SU-DHL-6 (cell line): Measurements from ENCODE around the gene PARVB.

Experiments
- EZH2phosphoT487 ChIP-seq: fragments of 200-600 bp; sonication (generic), shearing (Covaris generic); conservative IDR thresholded peaks from 2 replicates; pipeline ENCODE4 v1.6.1; 2018; ENCODE audit warnings: mild to moderate bottlenecking, antibody characterized with exemption, low read length, moderate library complexity, mixed read lengths
- TF ChIP-seq, protein P1 (sequence below): fragments of 200-600 bp; sonication (generic); IDR thresholded peaks from one replicate; pipeline ENCODE4 v1.5.1; 2017; ENCODE audit warnings: antibody characterized with exemption, mild to moderate bottlenecking, low read length, moderate library complexity; ENCODE audit not compliant: insufficient read depth, poor library complexity, severe bottlenecking

DNA sequence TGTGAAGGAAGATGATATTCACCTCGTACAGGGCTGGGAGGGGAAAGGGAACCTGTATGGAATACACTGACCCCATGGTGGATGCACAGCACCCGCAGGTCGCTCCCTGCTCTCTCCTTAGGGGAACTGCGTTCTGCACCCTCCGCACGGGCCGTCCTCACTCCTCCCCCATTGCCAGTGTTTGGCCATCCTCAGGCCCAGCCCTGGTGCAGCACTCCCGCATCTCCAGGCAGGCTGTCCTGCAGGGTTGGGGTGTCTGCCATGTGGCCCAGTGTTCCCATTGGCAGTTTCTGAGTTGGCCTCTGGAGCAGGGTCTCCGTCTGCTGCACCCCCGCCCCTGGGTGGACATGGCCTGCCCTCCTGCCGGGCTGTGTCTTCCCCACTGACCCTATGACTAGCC lies 137.6 kb downstream of the PARVB start:
- TF ChIP-seq, protein P1, sequence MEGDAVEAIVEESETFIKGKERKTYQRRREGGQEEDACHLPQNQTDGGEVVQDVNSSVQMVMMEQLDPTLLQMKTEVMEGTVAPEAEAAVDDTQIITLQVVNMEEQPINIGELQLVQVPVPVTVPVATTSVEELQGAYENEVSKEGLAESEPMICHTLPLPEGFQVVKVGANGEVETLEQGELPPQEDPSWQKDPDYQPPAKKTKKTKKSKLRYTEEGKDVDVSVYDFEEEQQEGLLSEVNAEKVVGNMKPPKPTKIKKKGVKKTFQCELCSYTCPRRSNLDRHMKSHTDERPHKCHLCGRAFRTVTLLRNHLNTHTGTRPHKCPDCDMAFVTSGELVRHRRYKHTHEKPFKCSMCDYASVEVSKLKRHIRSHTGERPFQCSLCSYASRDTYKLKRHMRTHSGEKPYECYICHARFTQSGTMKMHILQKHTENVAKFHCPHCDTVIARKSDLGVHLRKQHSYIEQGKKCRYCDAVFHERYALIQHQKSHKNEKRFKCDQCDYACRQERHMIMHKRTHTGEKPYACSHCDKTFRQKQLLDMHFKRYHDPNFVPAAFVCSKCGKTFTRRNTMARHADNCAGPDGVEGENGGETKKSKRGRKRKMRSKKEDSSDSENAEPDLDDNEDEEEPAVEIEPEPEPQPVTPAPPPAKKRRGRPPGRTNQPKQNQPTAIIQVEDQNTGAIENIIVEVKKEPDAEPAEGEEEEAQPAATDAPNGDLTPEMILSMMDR, result no peak
- no peak for TF ChIP-seq EZH2phosphoT487
